ENCODE measurements around the gene B3GALT4. TPM values are rescaled to one million over a fixed set of nuclear protein-coding genes. Genes with fewer than 3 reads are reported as not detected.

B3GALT4 gene
- total and polyA plus RNA-seq, 2 of the 13 experiments (the other 11 are each of a cell fraction or from before 2014, with no cell fraction given) = 0.04 to 0.27 TPM

DNA sequence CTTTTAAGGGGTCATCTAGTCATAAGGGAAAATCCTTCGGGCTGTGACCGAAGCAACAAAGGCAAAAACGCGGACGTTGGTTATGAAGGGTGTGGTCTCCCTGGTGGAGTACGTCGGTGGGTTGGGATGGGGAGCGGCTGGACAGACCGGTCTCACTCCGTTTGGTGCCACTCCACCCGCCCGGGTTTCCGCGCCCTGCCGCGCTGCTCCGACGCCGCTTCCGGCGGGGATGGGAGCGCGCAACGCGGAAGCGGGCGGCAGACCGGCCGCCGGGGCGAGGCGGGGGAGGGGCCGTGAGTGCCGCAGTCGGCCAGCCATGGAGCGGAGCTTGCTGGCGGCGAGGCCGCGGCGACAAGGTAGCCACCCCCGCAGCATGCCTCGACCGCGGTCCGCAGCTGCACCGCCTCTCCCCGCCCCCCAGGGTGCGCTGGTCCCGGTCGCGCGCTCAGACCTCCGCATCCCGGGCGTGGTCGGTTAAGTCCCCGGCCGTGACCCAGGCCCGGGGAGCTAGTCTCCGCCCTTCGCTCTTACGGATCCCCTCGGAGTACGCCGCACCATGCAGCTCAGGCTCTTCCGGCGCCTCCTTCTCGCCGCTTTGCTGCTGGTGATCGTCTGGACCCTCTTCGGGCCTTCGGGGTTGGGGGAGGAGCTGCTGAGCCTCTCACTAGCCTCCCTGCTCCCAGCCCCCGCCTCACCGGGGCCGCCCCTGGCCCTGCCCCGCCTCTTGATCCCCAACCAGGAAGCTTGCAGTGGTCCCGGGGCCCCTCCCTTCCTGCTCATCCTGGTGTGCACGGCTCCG lies at the start of gene B3GALT4 (continued):
- TF ChIP-seq, protein P1, sequence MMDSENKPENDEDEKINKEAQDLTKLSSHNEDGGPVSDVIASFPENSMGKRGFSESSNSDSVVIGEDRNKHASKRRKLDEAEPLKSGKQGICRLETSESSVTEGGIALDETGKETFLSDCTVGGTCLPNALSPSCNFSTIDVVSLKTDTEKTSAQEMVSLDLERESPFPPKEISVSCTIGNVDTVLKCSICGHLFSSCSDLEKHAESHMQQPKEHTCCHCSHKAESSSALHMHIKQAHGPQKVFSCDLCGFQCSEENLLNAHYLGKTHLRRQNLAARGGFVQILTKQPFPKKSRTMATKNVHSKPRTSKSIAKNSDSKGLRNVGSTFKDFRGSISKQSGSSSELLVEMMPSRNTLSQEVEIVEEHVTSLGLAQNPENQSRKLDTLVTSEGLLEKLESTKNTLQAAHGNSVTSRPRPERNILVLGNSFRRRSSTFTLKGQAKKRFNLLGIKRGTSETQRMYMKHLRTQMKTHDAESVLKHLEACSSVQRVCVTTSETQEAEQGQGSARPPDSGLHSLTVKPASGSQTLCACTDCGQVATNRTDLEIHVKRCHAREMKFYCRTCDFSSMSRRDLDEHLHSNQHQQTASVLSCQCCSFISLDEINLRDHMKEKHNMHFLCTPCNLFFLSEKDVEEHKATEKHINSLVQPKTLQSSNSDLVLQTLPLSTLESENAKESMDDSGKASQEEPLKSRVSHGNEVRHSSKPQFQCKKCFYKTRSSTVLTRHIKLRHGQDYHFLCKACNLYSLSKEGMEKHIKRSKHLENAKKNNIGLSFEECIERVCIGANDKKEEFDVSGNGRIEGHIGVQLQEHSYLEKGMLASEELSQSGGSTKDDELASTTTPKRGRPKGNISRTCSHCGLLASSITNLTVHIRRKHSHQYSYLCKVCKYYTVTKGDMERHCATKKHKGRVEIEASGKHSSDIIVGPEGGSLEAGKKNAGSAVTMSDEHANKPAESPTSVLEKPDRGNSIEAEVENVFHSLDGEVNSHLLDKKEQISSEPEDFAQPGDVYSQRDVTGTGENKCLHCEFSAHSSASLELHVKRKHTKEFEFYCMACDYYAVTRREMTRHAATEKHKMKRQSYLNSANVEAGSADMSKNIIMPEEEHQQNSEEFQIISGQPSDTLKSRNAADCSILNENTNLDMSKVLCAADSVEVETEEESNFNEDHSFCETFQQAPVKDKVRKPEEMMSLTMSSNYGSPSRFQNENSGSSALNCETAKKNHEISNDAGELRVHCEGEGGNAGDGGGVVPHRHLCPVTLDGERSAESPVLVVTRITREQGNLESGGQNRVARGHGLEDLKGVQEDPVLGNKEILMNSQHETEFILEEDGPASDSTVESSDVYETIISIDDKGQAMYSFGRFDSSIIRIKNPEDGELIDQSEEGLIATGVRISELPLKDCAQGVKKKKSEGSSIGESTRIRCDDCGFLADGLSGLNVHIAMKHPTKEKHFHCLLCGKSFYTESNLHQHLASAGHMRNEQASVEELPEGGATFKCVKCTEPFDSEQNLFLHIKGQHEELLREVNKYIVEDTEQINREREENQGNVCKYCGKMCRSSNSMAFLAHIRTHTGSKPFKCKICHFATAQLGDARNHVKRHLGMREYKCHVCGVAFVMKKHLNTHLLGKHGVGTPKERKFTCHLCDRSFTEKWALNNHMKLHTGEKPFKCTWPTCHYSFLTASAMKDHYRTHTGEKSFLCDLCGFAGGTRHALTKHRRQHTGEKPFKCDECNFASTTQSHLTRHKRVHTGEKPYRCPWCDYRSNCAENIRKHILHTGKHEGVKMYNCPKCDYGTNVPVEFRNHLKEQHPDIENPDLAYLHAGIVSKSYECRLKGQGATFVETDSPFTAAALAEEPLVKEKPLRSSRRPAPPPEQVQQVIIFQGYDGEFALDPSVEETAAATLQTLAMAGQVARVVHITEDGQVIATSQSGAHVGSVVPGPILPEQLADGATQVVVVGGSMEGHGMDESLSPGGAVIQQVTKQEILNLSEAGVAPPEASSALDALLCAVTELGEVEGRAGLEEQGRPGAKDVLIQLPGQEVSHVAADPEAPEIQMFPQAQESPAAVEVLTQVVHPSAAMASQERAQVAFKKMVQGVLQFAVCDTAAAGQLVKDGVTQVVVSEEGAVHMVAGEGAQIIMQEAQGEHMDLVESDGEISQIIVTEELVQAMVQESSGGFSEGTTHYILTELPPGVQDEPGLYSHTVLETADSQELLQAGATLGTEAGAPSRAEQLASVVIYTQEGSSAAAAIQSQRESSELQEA (CRISPR knock-in tag; IDR thresholded peaks at IDR 0.05; ENCODE audit: not compliant biosample characterization) = no peak
- TF ChIP-seq ZNF138 (CRISPR knock-in tag; IDR thresholded peaks at IDR 0.05; ENCODE audit: low read depth) (0 out of 2 replicates have a peak, but pooled peaks have one; percentile 13), SALL2 (CRISPR knock-in tag; IDR thresholded peaks at IDR 0.05) (no peak; the same call in 1 of the 2 replicates), RAD21 (CRISPR knock-in tag; IDR thresholded peaks at IDR 0.05) (peak; percentile 66), ZNF318 (CRISPR knock-in tag; IDR thresholded peaks at IDR 0.05) (no peak), XRCC5 (optimal IDR thresholded peaks at IDR 0.05; ENCODE audit: low read length) (no peak), KDM3A (CRISPR knock-in tag; IDR thresholded peaks at IDR 0.05; ENCODE audit: low read depth) (0 out of 2 replicates have a peak, but pooled peaks have one; percentile 20), ZNF124 (CRISPR knock-in tag; IDR thresholded peaks at IDR 0.05) (no peak), KAT7 (CRISPR knock-in tag; IDR thresholded peaks at IDR 0.05; ENCODE audit: borderline replicate concordance) (no peak), NFATC3 (CRISPR knock-in tag; IDR thresholded peaks at IDR 0.05) (0 out of 2 replicates have a peak, but pooled peaks have one; percentile 59)
- TF ChIP-seq, protein P2, sequence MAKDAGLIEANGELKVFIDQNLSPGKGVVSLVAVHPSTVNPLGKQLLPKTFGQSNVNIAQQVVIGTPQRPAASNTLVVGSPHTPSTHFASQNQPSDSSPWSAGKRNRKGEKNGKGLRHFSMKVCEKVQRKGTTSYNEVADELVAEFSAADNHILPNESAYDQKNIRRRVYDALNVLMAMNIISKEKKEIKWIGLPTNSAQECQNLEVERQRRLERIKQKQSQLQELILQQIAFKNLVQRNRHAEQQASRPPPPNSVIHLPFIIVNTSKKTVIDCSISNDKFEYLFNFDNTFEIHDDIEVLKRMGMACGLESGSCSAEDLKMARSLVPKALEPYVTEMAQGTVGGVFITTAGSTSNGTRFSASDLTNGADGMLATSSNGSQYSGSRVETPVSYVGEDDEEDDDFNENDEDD (CRISPR knock-in tag; IDR thresholded peaks at IDR 0.05; ENCODE audit: borderline replicate concordance) = no peak
